CMK (cell line): ENCODE measurements around the gene MSS51.

ENCODE experiments used
- DNase-seq: peaks from one replicate; pipeline ENCODE4 v3.0.0-alpha.2; 2010; ENCODE audit warnings: low read depth

The MSS51 gene

GRCh38 chr10:73433538-73433867 is at the start of gene MSS51:
Gene MSS51, minus strand, starts transcription at chr10:73433561. Its CDS starts 5,277 bp downstream, at chr10:73428284.
- no peak for DNase-seq

- DNase-seq = no peak
Observed at GRCh38 chr10:73480158-73480557, 46.8 kb upstream of the MSS51 start.

GRCh38 chr10:73478636-73479035 is 45.3 kb upstream of the MSS51 start:
- DNase-seq = no peak

- DNase-seq = no peak
Observed at GRCh38 chr10:73471226-73471625, 37.9 kb upstream of the MSS51 start.

GRCh38 chr10:73469579-73469978 is 36.2 kb upstream of the MSS51 start:
- no peak for DNase-seq

GRCh38 chr10:73467206-73467605 is 33.8 kb upstream of the MSS51 start:
- DNase-seq = no peak

GRCh38 chr10:73465978-73466726 is 32.8 kb upstream of the MSS51 start:
- no peak for DNase-seq

GRCh38 chr10:73460897-73461296 is 27.5 kb upstream of the MSS51 start:
- no peak for DNase-seq

GRCh38 chr10:73459683-73460314 is 26.4 kb upstream of the MSS51 start:
- no peak for DNase-seq

- DNase-seq = peak; percentile 45
Observed at GRCh38 chr10:73456187-73456890, 23.0 kb upstream of the MSS51 start.

GRCh38 chr10:73449113-73449512 is 15.8 kb upstream of the MSS51 start:
- DNase-seq = no peak

- no peak for DNase-seq
Observed at GRCh38 chr10:73448384-73448783, 15.0 kb upstream of the MSS51 start.

GRCh38 chr10:73446926-73447325 is 13.6 kb upstream of the MSS51 start:
- no peak for DNase-seq

GRCh38 chr10:73444457-73444856 is 11.1 kb upstream of the MSS51 start:
- DNase-seq = no peak

GRCh38 chr10:73439605-73440312 is 6.4 kb upstream of the MSS51 start:
- DNase-seq = no peak

GRCh38 chr10:73439055-73439454 is 5.7 kb upstream of the MSS51 start:
- DNase-seq = no peak

- DNase-seq = no peak
Observed at GRCh38 chr10:73432646-73433537, 469 bp downstream of the MSS51 start.

GRCh38 chr10:73426318-73426717 is 7.0 kb downstream of the MSS51 start:
- DNase-seq = no peak

GRCh38 chr10:73424478-73424877 is 8.9 kb downstream of the MSS51 start:
- DNase-seq = no peak

- DNase-seq = no peak
Observed at GRCh38 chr10:73423309-73423708, 10.1 kb downstream of the MSS51 start.

GRCh38 chr10:73416571-73416970 is 16.8 kb downstream of the MSS51 start:
- no peak for DNase-seq
